T-helper 1 cell treated with Interleukin-12 subunit alpha and Interleukin-12 subunit beta and Interleukin-4 antibody, amounts not matched to agents 30 μg/mL and 1 μg/mL, for 36 hours (primary cell): Measurements from ENCODE around the gene LRCH1.

Source experiments
- H3K27ac Mint-ChIP-seq: one replicate; pipeline ENCODE4 v1.8.0; 2021; ENCODE audit warnings: mild to moderate bottlenecking, mixed read lengths
- H3K27me3 Mint-ChIP-seq: one replicate; pipeline ENCODE4 v1.8.0; 2021; ENCODE audit warnings: low read depth, mixed read lengths
- H3K36me3 Mint-ChIP-seq: one replicate; pipeline ENCODE4 v1.8.0; 2021; ENCODE audit warnings: low read depth, mixed read lengths
- H3K4me1 Mint-ChIP-seq: one replicate; pipeline ENCODE4 v1.8.0; 2021; ENCODE audit warnings: low read depth, mixed read lengths
- H3K4me3 Mint-ChIP-seq: one replicate; pipeline ENCODE4 v1.8.0; 2021; ENCODE audit warnings: mild to moderate bottlenecking, moderate library complexity, mixed read lengths
- H3K9me3 Mint-ChIP-seq: one replicate; pipeline ENCODE4 v1.8.0; 2021; ENCODE audit warnings: mixed read lengths

The LRCH1 gene

GRCh38 chr13:46526100-46526735 is 26.8 kb upstream of the LRCH1 start:
- Mint-ChIP-seq H3K27me3 (peaks cover 6% of the 10 kb centered on the region), H3K4me3 (no peak overlapping the region)

GRCh38 chr13:46526740-46527139 is 26.2 kb upstream of the LRCH1 start:
- peaks cover 9% of the 10 kb centered on the region for H3K27me3 Mint-ChIP-seq
- H3K27ac Mint-ChIP-seq = no peak overlapping the region
- no peaks in the 10 kb centered on the region for H3K36me3 Mint-ChIP-seq
- no peak overlapping the region for H3K4me3 Mint-ChIP-seq
- no peaks in the 10 kb centered on the region for H3K9me3 Mint-ChIP-seq
- peaks cover 12% of the 10 kb centered on the region for H3K4me1 Mint-ChIP-seq

More at GRCh38 chr13:46526100-46526735, 26.8 kb upstream of the LRCH1 start:
- Mint-ChIP-seq H3K27ac (no peak overlapping the region), H3K4me1 (peaks cover 9% of the 10 kb centered on the region), H3K36me3 (no peaks in the 10 kb centered on the region), H3K9me3 (peaks cover 3% of the 10 kb centered on the region)

GRCh38 chr13:46527237-46527636 is 25.7 kb upstream of the LRCH1 start:
- Mint-ChIP-seq H3K4me1 (peaks cover 14% of the 10 kb centered on the region), H3K9me3 (no peaks in the 10 kb centered on the region), H3K27ac (no peak overlapping the region), H3K4me3 (no peak overlapping the region), H3K27me3 (peaks cover 9% of the 10 kb centered on the region), H3K36me3 (no peaks in the 10 kb centered on the region)

- no peak overlapping the region for H3K4me3 Mint-ChIP-seq
Observed at GRCh38 chr13:46529216-46529919, 23.6 kb upstream of the LRCH1 start.

GRCh38 chr13:46530084-46530935 is 22.7 kb upstream of the LRCH1 start:
- Mint-ChIP-seq H3K27me3 (peaks cover 9% of the 10 kb centered on the region), H3K9me3 (no peaks in the 10 kb centered on the region), H3K27ac (no peak overlapping the region), H3K4me1 (peaks cover 14% of the 10 kb centered on the region), H3K4me3 (no peak overlapping the region), H3K36me3 (no peaks in the 10 kb centered on the region)

More at GRCh38 chr13:46529216-46529919, 23.6 kb upstream of the LRCH1 start:
- H3K4me1 Mint-ChIP-seq = peaks cover 14% of the 10 kb centered on the region
- no peaks in the 10 kb centered on the region for H3K36me3 Mint-ChIP-seq
- peaks cover 9% of the 10 kb centered on the region for H3K27me3 Mint-ChIP-seq
- H3K27ac Mint-ChIP-seq = no peak overlapping the region
- no peaks in the 10 kb centered on the region for H3K9me3 Mint-ChIP-seq

GRCh38 chr13:46531953-46532352 is 21.0 kb upstream of the LRCH1 start:
- Mint-ChIP-seq H3K4me3 (no peak overlapping the region), H3K4me1 (peaks cover 14% of the 10 kb centered on the region), H3K9me3 (no peaks in the 10 kb centered on the region), H3K27ac (no peak overlapping the region), H3K27me3 (peaks cover 7% of the 10 kb centered on the region), H3K36me3 (no peaks in the 10 kb centered on the region)

GRCh38 chr13:46535002-46535401 is 18.0 kb upstream of the LRCH1 start:
- H3K9me3 Mint-ChIP-seq = no peaks in the 10 kb centered on the region
- H3K4me1 Mint-ChIP-seq = peaks cover 9% of the 10 kb centered on the region
- peaks cover 7% of the 10 kb centered on the region for H3K27me3 Mint-ChIP-seq
- no peak overlapping the region for H3K27ac Mint-ChIP-seq
- H3K4me3 Mint-ChIP-seq = no peak overlapping the region
- no peaks in the 10 kb centered on the region for H3K36me3 Mint-ChIP-seq

- H3K27ac Mint-ChIP-seq = no peak overlapping the region
- H3K4me1 Mint-ChIP-seq = peaks cover 5% of the 10 kb centered on the region
- H3K4me3 Mint-ChIP-seq = no peak overlapping the region
- peaks cover 7% of the 10 kb centered on the region for H3K27me3 Mint-ChIP-seq
- H3K36me3 Mint-ChIP-seq = no peaks in the 10 kb centered on the region
- no peaks in the 10 kb centered on the region for H3K9me3 Mint-ChIP-seq
Observed at GRCh38 chr13:46535825-46536224, 17.1 kb upstream of the LRCH1 start.

- Mint-ChIP-seq H3K36me3 (no peaks in the 10 kb centered on the region), H3K27ac (no peak overlapping the region), H3K4me1 (peaks cover 5% of the 10 kb centered on the region), H3K4me3 (no peak overlapping the region), H3K9me3 (no peaks in the 10 kb centered on the region), H3K27me3 (peaks cover 6% of the 10 kb centered on the region)
Observed at GRCh38 chr13:46536341-46536740, 16.6 kb upstream of the LRCH1 start.

- H3K27me3 Mint-ChIP-seq = peaks cover 7% of the 10 kb centered on the region
- no peaks in the 10 kb centered on the region for H3K9me3 Mint-ChIP-seq
- no peaks in the 10 kb centered on the region for H3K4me1 Mint-ChIP-seq
- no peak overlapping the region for H3K4me3 Mint-ChIP-seq
- H3K27ac Mint-ChIP-seq = no peak overlapping the region
- H3K36me3 Mint-ChIP-seq = no peaks in the 10 kb centered on the region
Observed at GRCh38 chr13:46539231-46539630, 13.7 kb upstream of the LRCH1 start.

- H3K27ac Mint-ChIP-seq = no peak overlapping the region
- H3K27me3 Mint-ChIP-seq = peaks cover 9% of the 10 kb centered on the region
Observed at GRCh38 chr13:46541210-46541609, 11.8 kb upstream of the LRCH1 start.

GRCh38 chr13:46542833-46543232 is 10.1 kb upstream of the LRCH1 start:
- Mint-ChIP-seq H3K27ac (no peak overlapping the region), H3K4me3 (no peak overlapping the region), H3K36me3 (no peaks in the 10 kb centered on the region), H3K9me3 (no peaks in the 10 kb centered on the region), H3K27me3 (peaks cover 15% of the 10 kb centered on the region), H3K4me1 (no peaks in the 10 kb centered on the region)

More at GRCh38 chr13:46541210-46541609, 11.8 kb upstream of the LRCH1 start:
- Mint-ChIP-seq H3K4me1 (no peaks in the 10 kb centered on the region), H3K36me3 (no peaks in the 10 kb centered on the region), H3K4me3 (no peak overlapping the region), H3K9me3 (no peaks in the 10 kb centered on the region)

GRCh38 chr13:46543287-46543686 is 9.7 kb upstream of the LRCH1 start:
- H3K9me3 Mint-ChIP-seq = no peaks in the 10 kb centered on the region
- H3K27me3 Mint-ChIP-seq = peaks cover 15% of the 10 kb centered on the region
- no peak overlapping the region for H3K27ac Mint-ChIP-seq
- H3K4me1 Mint-ChIP-seq = no peaks in the 10 kb centered on the region
- no peak overlapping the region for H3K4me3 Mint-ChIP-seq
- H3K36me3 Mint-ChIP-seq = no peaks in the 10 kb centered on the region

GRCh38 chr13:46544208-46544607 is 8.8 kb upstream of the LRCH1 start:
- H3K9me3 Mint-ChIP-seq = no peaks in the 10 kb centered on the region
- H3K4me1 Mint-ChIP-seq = no peaks in the 10 kb centered on the region
- peaks cover 19% of the 10 kb centered on the region for H3K27me3 Mint-ChIP-seq
- H3K4me3 Mint-ChIP-seq = no peak overlapping the region
- no peaks in the 10 kb centered on the region for H3K36me3 Mint-ChIP-seq
- no peak overlapping the region for H3K27ac Mint-ChIP-seq
